HG03066 (cell line): ENCODE data around the gene HVCN1.
A peak's percentile ranks its signal among the peaks of the same experiment; 100 is the strongest.
"Not testable (repeated sequence)": the region's sequence is repeated elsewhere in the genome, so short reads cannot be mapped to it uniquely, and the experiment has no call there.

ENCODE experiments used
- ATAC-seq: cut with Tn5 transposase; IDR thresholded peaks from one replicate; pipeline ENCODE4 v1.9.1; 2021; ENCODE audit warnings: low read depth; ENCODE audit not compliant: unreplicated experiment

The HVCN1 gene, protein sequence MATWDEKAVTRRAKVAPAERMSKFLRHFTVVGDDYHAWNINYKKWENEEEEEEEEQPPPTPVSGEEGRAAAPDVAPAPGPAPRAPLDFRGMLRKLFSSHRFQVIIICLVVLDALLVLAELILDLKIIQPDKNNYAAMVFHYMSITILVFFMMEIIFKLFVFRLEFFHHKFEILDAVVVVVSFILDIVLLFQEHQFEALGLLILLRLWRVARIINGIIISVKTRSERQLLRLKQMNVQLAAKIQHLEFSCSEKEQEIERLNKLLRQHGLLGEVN

DNA sequence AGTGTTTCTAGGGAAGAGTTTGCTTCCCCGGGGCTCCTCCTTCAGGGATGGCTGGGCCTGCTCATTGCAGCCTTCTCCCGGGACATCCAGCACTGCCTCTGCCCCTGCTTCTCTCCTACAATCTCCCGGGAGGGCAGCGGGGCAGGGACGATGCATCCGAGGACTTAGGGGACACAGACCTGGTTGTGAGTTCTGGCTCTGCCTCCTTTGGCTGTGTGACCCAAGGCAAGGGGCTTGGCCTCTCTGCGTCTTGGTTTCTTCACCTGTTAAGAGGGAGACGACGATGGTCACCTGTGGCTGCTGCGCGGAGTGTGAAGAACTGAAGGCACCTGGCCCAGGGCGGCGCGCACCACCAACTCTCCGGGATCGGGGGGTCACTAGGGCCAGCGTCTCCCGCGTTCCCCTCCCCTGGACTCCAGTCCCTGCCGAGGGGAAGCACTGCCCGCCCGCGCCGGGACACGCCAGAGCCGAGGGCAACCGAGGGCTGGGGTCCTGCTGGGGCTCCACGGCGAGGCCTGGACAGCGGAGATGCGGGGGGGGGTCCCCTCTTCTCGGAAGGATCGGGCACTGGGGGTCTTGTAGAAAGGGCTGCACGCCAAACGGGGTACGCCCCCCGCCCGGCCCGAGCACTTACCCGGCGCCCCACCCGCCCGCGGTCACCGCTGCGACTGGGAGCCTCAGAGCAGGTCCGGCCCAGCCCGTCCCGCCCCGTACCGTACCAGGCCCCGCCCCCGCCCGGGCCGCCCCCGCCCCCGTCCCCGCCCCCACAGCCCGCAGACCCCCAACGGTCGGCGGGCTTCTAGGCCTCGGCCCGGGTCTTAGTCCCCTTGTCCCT lies at the start of gene HVCN1:
TSS of gene HVCN1 (minus strand) at position 670 of the 835 bp plus-strand sequence. CDS start 5,870 bp downstream, outside the sequence.
- peak; percentile 27 for ATAC-seq

GRCh38 chr12:110737532-110737931 lies 48.6 kb upstream of the HVCN1 start:
- ATAC-seq: no peak

DNA sequence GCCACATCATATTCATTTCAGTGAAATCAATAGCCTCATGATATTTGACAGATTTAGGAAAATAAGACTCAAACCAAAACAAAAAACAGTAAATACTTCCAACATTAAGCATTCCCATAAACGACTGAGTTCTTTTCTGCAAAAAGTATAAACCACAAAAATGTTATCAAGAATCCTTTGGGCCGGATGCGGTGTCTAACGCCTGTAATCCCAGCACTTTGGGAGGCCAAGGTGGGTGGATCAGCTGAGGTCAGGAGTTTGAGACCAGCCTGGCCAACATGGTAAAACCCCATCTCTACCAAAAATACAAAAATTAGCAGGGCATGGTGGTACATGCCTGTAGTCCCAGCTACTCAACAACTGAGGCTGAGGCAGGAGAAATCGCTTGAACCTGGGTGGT lies 48.1 kb upstream of the HVCN1 start:
- ATAC-seq: not testable (repeated sequence)

DNA sequence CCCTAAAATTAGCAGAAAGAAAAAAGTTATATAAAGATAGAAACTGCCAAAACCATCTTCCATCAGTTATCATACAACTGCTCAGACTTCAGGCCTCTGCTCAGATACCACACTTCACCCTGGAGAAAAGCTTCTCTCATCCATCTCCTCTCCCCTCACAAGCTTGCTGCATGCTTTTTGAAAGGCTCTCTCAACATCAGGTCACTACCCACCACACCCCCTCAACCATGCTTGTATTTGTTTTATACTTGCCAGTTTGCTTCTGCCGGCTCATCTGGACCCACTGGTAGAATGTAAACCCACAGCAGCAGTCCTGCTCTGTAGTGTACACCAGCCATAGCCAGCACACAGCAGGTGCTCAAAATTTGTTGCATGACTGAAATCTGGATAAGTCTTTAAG lies 45.0 kb upstream of the HVCN1 start:
- ATAC-seq: no peak

GRCh38 chr12:110733089-110733715 lies 44.3 kb upstream of the HVCN1 start:
- no peak for ATAC-seq

DNA sequence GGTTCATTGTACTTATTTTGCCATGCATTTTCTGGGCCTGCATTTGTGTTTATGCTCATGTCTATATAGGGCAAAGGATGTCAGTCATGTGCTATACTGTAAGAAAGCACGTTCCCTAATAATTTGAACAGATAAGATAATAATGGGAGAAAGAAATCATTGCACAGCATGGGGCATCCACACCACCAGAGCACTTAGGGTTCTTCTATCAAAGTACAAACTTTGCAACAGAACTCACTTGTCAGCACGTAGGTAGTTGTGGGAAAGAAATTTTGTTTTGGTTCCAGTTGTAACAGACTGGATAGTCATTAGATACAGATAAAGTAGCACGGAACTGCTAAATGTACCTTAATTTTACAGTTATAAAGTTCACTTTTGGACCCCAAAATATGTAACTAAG lies 43.7 kb upstream of the HVCN1 start:
- no peak for ATAC-seq

- ATAC-seq: no peak
These were observed 42.6 kb upstream of the HVCN1 start for GRCh38 chr12:110731479-110731878.

- ATAC-seq: no peak
These were observed 39.7 kb upstream of the HVCN1 start for GRCh38 chr12:110728628-110729027.

GRCh38 chr12:110726708-110727369 lies 37.9 kb upstream of the HVCN1 start:
- ATAC-seq: no peak

DNA sequence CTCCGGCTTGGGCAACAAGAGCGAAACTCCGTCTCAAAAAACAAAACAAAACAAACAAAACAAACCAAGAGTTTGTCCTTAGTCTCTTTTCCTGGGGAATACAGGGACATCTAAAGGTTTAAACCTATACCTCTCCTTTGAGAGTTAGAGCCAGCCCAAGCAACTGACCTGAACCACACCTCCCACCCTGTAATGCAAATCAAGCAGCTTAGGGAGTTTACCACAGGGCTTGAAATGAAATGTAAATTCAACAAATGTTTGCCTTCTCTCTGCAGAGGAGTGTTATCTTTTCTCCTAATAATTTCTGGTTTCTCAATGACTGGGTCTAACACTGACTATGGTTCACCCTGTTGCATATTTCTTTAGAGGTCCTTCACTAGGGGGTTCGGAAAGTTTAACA lies 37.1 kb upstream of the HVCN1 start:
- no peak for ATAC-seq

DNA sequence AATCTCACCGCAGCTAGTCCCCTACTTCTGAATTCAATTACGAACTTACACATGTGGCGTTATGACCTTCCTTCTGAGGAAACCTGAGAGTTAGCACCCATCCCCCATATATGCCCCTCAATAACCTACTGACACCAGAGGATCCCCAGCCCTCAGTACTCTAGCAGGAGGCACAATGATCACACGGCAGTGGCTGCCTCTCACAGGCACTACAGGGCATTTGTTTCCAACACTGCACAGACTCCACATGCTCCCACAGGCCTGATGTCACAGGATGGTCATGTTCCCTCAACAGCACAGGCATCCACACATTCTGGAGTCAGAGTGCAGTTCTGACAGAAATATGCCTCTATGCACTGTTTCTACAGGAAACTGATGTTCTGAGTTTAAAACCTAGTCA lies 36.4 kb upstream of the HVCN1 start:
- no peak for ATAC-seq

DNA sequence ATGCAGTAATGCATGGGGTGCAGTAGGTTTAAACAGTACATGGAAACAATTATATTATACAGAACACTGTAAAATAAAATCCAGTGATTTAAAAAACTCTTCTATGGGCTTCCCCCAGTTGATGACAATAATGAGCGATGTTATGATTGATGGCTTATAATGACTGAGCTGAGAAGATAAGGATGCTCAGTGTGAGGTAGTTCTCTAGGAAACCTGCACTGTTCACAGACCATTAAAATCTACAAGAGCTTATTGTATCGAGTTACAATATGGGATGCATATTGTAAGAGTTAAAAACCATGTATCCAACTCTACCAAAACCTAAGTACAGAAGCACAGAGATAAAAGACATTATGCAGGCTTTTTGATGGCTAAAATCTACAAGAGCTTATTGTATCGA lies 34.0 kb upstream of the HVCN1 start:
- ATAC-seq: not testable (repeated sequence)

DNA sequence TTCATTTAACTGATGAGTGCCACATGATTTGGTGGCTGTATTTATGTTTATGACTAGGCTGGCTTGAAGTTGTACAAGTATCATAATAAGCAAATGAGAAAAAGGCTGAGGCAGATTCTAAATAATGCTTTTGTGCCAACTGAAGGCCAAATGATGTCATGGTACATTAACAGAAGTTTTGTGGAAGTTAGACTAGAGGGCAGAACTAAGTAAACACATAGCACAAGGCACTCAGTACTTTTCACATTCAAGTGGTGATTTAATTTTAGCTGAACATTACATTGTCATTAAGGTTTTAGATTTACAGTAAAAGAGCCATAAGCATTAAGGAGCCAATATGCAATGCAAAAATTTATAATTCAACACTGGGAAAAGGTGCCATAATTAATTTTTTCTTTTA lies 32.7 kb upstream of the HVCN1 start:
- no peak for ATAC-seq

GRCh38 chr12:110720516-110720915 lies 31.6 kb upstream of the HVCN1 start:
- ATAC-seq: no peak

- ATAC-seq: no peak
These were observed 29.4 kb upstream of the HVCN1 start for GRCh38 chr12:110718222-110718908.

DNA sequence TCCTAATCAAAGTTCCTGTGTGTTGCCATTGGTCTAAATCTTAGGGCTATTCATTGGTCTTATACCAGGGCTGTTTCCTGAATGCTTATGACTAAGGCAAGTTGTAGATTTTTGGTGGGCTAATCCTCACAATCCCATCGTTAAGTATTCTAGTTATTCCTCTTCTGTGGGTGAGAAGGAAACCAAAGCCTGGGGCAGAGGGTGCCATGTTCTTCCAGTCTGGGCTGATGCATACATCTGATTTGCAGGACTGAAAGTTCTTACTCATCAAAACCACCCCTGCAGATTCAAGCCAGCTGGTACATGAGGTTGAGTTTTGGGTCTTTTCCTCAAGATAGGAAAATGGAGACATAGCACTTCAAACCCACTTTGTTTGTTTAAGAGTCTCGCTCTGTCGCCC lies 28.1 kb upstream of the HVCN1 start:
- ATAC-seq: no peak

DNA sequence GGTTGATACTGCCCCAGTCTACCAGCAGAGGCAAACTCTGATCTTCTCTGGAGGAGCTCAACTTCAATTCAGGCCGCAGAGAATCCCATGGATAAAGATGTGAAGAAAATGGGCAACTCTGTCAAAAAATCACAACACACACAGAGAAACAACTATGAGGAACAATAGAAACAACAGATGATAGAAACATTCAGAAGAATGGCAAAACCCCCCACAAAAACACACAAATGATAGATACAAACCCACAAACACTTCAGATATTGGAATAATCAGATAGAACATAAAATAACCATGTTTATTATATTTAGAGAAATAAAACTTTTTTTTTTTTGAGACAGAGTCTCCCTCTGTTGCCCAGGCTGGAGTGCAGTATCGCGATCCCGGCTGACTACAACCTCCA lies 20.0 kb upstream of the HVCN1 start:
- no peak for ATAC-seq

GRCh38 chr12:110705309-110705708 lies 16.4 kb upstream of the HVCN1 start:
- no peak for ATAC-seq

- ATAC-seq: no peak
These were observed 15.8 kb upstream of the HVCN1 start for GRCh38 chr12:110704750-110705149.

DNA sequence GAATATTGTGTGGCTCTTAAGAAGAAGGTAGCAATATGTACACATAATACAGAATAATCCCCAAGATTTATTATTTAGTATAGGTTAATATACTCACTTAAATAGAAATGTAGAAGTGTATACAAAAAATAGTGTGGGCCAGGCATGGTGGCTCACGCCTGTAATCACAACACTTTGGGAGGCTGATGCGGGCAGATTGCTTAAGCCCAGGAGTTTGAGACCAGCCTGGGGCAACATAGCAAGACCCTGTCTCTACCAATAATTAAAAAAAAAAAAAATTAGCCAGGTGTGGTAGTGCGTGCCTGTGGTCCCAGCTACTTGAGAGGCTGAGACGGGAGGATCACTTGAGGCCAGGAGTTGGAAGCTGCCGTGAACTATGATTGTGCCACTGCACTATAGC lies 15.3 kb upstream of the HVCN1 start:
- no peak for ATAC-seq
